Endometrium (tissue), 2 donors: ENCODE measurements around the gene LIPG.

Experiments used
- FAIRE-seq: peaks from 2 replicates; lab custom pipeline; 2012; peaks lifted over from hg19 to GRCh38; lab: Jason Lieb, UNC
- donor health status: control.
- donor health status: control.

LIPG gene

DNA sequence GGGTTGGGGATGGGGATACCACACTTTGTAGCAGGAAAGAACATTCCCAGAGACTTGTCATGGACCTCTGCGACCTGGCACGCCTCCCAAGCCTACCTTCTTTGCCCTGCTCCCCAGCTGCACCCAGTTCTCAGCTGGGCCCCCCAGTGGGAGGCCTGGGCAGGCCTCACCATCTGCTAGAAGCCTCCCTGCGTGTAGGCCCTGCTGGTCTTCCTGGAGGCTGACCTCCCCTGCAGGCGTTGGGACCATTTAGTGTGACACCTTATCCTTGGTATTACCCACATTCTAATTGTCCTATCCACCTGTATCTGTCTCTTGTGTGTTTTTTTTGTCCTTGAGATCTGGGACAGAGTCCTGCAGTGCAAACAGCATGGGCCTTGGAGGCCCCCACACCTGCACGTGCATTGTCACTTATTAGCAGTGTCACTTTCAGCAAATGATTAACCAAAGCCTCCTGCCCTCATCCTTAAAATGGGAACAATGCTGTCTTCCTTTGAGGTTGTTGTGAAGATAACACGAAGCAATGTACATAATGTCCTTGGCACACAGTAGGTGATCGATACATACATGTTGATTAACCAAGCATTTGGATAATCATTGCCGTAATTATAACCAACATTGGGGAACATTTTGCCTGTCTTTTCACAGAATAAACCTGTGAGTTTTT is 77.2 kb downstream of the LIPG start:
- FAIRE-seq, result no peak

DNA sequence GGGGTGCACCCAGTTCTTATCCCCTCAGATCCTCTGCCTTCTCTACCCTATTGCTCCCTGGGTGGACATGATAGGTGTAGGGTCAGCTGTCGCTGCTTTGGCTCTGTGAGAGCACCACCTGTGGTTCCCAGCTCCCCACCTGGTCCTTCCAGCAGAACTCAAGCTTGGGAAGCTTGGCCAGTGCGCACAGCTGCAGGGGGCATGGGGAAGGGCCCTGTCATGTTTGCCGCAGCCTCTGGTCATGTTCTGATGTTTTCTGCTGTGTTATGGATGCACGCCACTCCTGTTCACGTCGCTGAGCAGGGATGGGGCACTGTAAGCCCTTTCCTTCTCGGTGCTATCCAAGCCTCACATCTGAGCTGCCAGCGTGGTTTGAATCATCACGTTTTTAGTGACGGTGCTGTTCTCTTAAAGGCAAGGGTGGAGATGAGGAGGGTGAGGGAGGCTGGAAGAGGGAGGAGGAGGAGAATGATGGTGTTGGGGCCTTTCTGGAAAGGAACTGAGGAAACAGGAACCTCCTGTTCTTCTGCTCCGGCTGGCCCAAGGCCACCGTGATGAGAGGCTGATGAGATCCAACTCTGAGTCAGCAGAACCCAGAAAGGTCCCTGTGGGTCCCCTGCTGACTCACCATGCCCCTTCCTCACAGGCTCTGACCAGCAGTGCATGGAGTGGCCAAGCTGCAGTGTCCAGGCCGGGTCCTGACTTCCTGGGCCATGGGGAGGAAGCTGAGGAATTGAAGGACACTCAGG is 78.0 kb downstream of the LIPG start:
- no peak for FAIRE-seq

DNA sequence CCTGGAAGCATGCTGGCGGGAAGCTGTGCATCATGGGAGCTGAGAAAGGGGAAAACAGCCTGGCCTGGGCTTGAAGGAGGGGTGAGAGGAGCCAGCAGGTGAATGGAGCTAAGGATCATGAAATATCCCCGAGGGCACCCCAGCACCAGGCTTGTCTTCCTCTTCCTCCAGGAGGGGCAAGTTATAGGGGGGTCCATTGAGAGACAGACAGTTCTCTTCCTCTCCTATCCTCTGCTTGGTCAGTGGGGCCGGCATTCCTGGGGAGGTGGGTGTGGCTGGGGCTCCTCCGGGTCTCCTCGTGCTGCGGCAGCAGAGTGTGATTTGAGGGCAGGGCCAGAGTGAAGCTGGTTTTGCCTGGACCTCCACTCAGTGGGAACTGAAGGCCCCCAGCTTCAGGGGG is 78.9 kb downstream of the LIPG start:
- no peak for FAIRE-seq

DNA sequence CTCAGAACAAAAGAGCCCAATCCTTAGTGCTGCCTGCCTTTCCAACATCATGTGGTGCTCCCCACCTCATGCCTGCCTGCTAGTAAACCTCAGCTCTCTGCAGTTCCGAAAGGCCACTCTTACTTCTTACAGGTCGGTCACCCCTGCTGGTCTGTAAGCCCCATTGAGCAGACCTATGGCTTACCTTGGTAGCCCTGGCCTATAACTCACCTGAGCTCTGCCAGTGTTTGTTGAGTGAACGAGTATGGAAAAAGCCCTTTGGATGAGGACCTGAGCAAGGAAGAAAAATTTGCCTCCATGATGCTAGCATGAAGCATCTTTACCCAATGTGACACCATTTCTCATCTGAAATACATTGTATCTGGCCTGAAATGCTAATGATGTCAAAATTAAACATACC is 83.3 kb downstream of the LIPG start:
- FAIRE-seq, result no peak

DNA sequence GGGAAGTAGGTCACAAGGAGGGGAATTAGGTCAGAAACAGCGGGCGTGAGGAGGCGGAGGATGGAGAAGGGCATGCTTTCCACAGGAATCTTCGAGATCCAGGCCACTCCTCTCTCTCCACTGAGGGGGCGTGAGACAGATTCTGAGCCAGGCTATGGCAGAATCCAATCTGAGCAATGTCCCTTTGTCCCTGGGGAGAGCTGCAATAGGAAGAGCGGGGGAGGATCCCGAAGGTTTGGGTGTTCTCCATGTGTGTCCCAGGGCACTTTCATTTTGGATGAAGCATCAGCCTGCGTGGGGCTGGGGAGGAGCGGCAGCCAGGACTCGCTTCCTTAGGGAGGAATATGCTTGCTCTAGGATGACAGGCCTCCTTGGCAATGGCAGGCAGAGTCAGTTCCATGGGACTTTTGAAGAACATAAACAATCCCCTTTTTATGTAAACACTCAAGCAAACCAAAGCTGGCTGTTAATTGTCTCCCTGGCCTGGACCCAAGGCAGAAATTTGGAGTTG is 84.0 kb downstream of the LIPG start:
- no peak for FAIRE-seq

DNA sequence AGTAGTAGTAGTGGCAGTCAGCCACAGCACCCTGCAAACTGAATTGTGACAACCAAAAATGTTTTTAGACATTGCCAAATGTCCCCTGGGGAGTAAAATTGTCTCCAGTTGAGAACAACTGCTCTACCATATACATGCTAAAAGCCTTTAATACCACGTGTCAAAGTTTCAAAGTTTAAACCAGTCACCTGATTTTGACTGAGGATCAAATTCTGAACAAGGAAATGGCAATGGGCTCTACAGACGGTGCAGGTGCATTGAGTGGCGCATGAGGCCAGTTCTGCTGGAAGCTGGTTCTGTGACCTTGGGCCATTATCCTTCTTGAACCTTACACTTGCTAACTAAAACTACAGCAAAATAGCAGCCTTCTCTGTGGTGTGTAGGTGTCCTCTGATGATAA is 85.0 kb downstream of the LIPG start:
- FAIRE-seq, result no peak

DNA sequence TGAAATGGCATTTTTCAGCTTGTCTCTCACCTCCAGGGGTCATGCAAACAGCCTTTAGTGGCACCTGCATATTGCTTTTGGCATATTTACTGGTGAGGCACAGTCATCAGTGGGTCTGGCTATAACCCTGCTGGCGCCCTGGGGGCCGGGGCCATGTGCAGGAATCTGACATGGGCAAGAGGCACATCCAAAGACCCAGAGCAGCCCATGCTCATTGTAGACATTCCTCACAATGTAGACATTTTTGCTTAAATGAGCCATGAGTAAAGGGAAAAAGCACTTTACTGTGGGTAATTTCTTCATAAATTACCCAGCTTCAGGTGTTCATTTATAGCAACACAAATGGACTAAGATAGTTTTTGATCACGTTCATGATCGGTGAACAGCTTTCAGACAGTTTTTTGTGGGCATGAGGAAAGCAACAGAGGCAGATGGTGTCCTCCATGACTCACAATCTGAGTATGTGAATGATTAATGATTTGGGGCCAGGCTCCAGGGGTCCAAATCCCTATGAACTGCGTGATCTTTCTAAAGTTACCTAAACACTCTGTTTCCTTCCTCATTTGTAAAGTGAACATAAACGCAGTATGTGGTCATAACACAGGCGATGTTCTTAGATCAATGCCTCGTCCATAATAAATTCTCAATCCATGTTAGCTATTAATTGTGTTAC is 85.8 kb downstream of the LIPG start:
- no peak for FAIRE-seq

DNA sequence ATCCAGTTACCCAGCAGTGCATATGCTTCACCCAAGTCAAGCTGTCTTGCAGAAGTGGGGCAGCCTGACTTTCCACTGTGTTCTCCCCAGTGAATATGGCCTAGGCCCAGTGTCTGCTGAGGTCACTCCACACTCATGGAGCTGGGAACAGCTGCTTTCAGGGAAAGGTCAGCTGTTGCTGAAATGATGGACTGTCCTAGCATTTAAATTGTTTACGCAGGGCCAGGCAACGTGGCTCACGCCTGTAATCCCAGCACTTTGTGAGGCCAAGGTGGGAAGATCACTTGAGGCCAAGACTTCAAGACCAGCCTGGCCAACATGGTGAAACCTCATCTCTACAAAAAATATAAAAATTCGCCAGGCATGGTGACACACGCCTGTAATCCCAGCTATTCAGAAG is 86.5 kb downstream of the LIPG start:
- FAIRE-seq, result no peak
